ENCODE measurements around the gene PPM1D.

GRCh38 chr17:60559995-60560859, 39.8 kb upstream of the PPM1D start:
- TF ChIP-seq CTCF (IDR thresholded peaks at IDR 0.05) (no peak), ZFX (IDR thresholded peaks at IDR 0.05; ENCODE audit: borderline replicate concordance) (no peak)

Data from 22Rv1 (cell line).